K562 (cell line): ENCODE results near the gene KRTAP29-1. TPM values are rescaled to one million over a fixed set of nuclear protein-coding genes. Genes with fewer than 3 reads are reported as not detected.

Experiments used
- ATAC-seq: fragments of 200-7000 bp; cut with Tn5 transposase; 3 replicates; pipeline ENCODE4 v1.9.1; 2020; ENCODE audit warnings: moderate library complexity
- BruUV-seq: library from RNA; stranded (reverse); fragments of 400-500 nt; replicated peaks from 2 replicates; lab custom pipeline; 2021; lab: Mats Ljungman, UMichigan
- CTCF ChIA-PET: fragments of 300-600 bp; formaldehyde crosslinking; extraction: SDS; loops from one replicate; lab custom pipeline; 2021; ENCODE audit warnings: low intra/inter-chr PET ratio; lab: Yijun Ruan, JAX
- POLR2A ChIA-PET: fragments of 300-600, 350-650 bp; sonication (Branson Sonifier 250); formaldehyde crosslinking; extraction: SDS; loops from one replicate; lab custom pipeline; 2021; ENCODE audit warnings: antibody characterized with exemption, inconsistent platforms; lab: Yijun Ruan, JAX
- DNase-seq, 4 experiments: peaks; one replicate each; pipeline versions ENCODE4 v3.0.0 to v3.0.0-alpha.2; 2011 to 2018; ENCODE audit warnings: low spot score in 3 of 4, mixed read lengths in 3 of 4; ENCODE audit errors: extremely low read depth in 1 of 4
- FAIRE-seq: peaks from 2 replicates; lab custom pipeline; 2011; peaks lifted over from hg19 to GRCh38; lab: Jason Lieb, UNC
- H2AFZ ChIP-seq: 2 replicates; pipeline ENCODE4 v1.6.0; 2011; ENCODE audit warnings: low read depth, low read length, control low read depth, inconsistent platforms
- H3K27ac ChIP-seq: fragments of 200-600 bp; 3 replicates; pipeline ENCODE4 v1.8.0; 2011; ENCODE audit warnings: low read depth, mild to moderate bottlenecking, control low read depth, inconsistent platforms, low read length, moderate library complexity, mixed read lengths; ENCODE audit errors: extremely low read depth
- H3K27me3 ChIP-seq, 2 experiments: fragments of 300-600 bp in 1 of 2; 2 replicates in 1 of 2; 3 replicates in 1 of 2; pipeline versions ENCODE4 v1.6.0 to v1.8.0; 2011; ENCODE audit warnings: inconsistent platforms in 2 of 2, low read length in 2 of 2, mild to moderate bottlenecking in 1 of 2, mixed read lengths in 1 of 2, moderate library complexity in 1 of 2; ENCODE audit not compliant: control insufficient read depth in 2 of 2, insufficient read depth in 2 of 2
- H3K36me3 ChIP-seq: fragments of 300-600 bp; 3 replicates; pipeline ENCODE4 v1.8.0; 2011; ENCODE audit warnings: mild to moderate bottlenecking, low read length, inconsistent platforms; ENCODE audit not compliant: control insufficient read depth, insufficient read depth
- H3K4me1 ChIP-seq, 2 experiments: fragments of 200-600 bp in 1 of 2; replicated peaks in 1 of 2; 2 replicates in 1 of 2; 3 replicates in 1 of 2; pipeline versions ENCODE4 v1.5.1 to v1.8.0; 2011; ENCODE audit warnings: inconsistent platforms in 2 of 2, low read length in 2 of 2, mild to moderate bottlenecking in 1 of 2, mixed read lengths in 1 of 2, moderate library complexity in 1 of 2; ENCODE audit not compliant: control insufficient read depth in 2 of 2, insufficient read depth in 2 of 2
- H3K4me2 ChIP-seq: 2 replicates; pipeline ENCODE4 v1.6.1; 2011; ENCODE audit warnings: low read length, control low read depth, inconsistent platforms, mixed read lengths; ENCODE audit not compliant: insufficient read depth
- H3K4me3 ChIP-seq: fragments of 200-600 bp; sonication (generic), shearing (Covaris generic); 2 replicates; pipeline ENCODE4 v1.5.1; 2016; ENCODE audit warnings: control low read depth, inconsistent platforms
- H3K79me2 ChIP-seq: fragments of 200-600 bp; 3 replicates; pipeline ENCODE4 v1.8.0; 2011; ENCODE audit warnings: low read length, inconsistent platforms; ENCODE audit not compliant: control insufficient read depth, insufficient read depth
- H3K9ac ChIP-seq, 2 experiments: 2 replicates each; pipeline versions ENCODE4 v1.6.0 to v1.6.1; 2011; ENCODE audit warnings: low read depth in 2 of 2, low read length in 2 of 2, control low read depth in 1 of 2, inconsistent platforms in 1 of 2, mild to moderate bottlenecking in 1 of 2, mixed read lengths in 1 of 2; ENCODE audit not compliant: insufficient read depth in 1 of 2
- H3K9me1 ChIP-seq: one replicate; pipeline ENCODE4 v1.6.0; 2011; ENCODE audit warnings: inconsistent platforms, mild to moderate bottlenecking, low read length, moderate library complexity; ENCODE audit not compliant: control insufficient read depth, insufficient read depth
- H3K9me3 ChIP-seq: replicated peaks from 2 replicates; pipeline ENCODE4 v1.5.1; 2011; ENCODE audit warnings: low read depth, low read length, inconsistent platforms; ENCODE audit not compliant: control insufficient read depth, insufficient read depth
- H4K20me1 ChIP-seq: replicated peaks from 2 replicates; pipeline ENCODE4 v1.6.1; 2011; ENCODE audit warnings: low read length, inconsistent platforms, mixed read lengths; ENCODE audit not compliant: control insufficient read depth, insufficient read depth
- EHMT2 ChIP-seq: fragments of 450-650 bp; IDR thresholded peaks from 2 replicates; pipeline ENCODE4 v1.6.1; 2018; ENCODE audit warnings: antibody characterized with exemption
- HNRNPLL ChIP-seq: fragments of 200-400 bp; formaldehyde crosslinking; IDR thresholded peaks from 2 replicates; pipeline ENCODE4 v1.6.1; 2017; ENCODE audit warnings: low read length, low read depth, mild to moderate bottlenecking; ENCODE audit not compliant: poor library complexity, severe bottlenecking
- NELFE ChIP-seq: IDR thresholded peaks from 2 replicates; pipeline ENCODE4 v1.6.1; 2011; ENCODE audit warnings: mild to moderate bottlenecking; ENCODE audit not compliant: insufficient read depth, insufficient read length
- PHB2 ChIP-seq: fragments of 450-650 bp; IDR thresholded peaks from 2 replicates; pipeline ENCODE4 v1.6.1; 2017; ENCODE audit warnings: low read depth
- PRMT5 ChIP-seq: sonication (generic); formaldehyde crosslinking; IDR thresholded peaks from 2 replicates; pipeline ENCODE4 v1.5.0; 2020; ENCODE audit warnings: missing genetic modification reagents
- RBFOX2 ChIP-seq: fragments of 200-400 bp; formaldehyde crosslinking; IDR thresholded peaks from 2 replicates; pipeline ENCODE4 v1.6.1; 2017; ENCODE audit warnings: low read depth, mild to moderate bottlenecking, low read length, moderate library complexity
- U2AF1 ChIP-seq: fragments of 200-400 bp; formaldehyde crosslinking; optimal IDR thresholded peaks from 2 replicates; pipeline ENCODE3; 2017; ENCODE audit warnings: mild to moderate bottlenecking, low read depth, low read length, moderate library complexity
- ZBED1 ChIP-seq: IDR thresholded peaks from 2 replicates; pipeline ENCODE4 v1.6.1; 2014
- ZNF12 ChIP-seq: sonication (generic); formaldehyde crosslinking; IDR thresholded peaks from 2 replicates; pipeline ENCODE4 v1.4.0; 2020; ENCODE audit warnings: mild to moderate bottlenecking, missing genetic modification reagents
- ZNF395 ChIP-seq: fragments of 200-800 bp; sonication (Bioruptor generic); IDR thresholded peaks from 2 replicates; pipeline ENCODE4 v1.6.1; 2017; ENCODE audit warnings: missing genetic modification characterization, missing compliant biosample characterization
- WGBS: fragments of 100-300 bp; shearing (Covaris generic); methylation state at CpG from one replicate; pipeline ENCODE4 v1.1.6; 2016; ENCODE audit warnings: low coverage, mixed read lengths; ENCODE audit not compliant: insufficient coverage; ENCODE audit errors: missing lambda C conversion rate; 5-methylcytosine and 5-hydroxymethylcytosine counted together
- in situ Hi-C: fragments of 300-500 bp; cut with MboI; formaldehyde crosslinking; loops from 4 replicates; pipeline ENCODE4 v1.15.0; 2018; ENCODE audit warnings: inconsistent platforms, mixed read lengths
- intact Hi-C: fragments of 100-400 bp; cut with micrococcal nuclease; formaldehyde crosslinking; loops from 2 replicates; pipeline ENCODE4 v1.14.2; 2022
- polyA plus RNA-seq, 8 experiments: library from polyadenylated mRNA; depleted of rRNA in 4 of 8; stranded (reverse) in 5 of 8; unstranded in 3 of 8; fragments of >200 nt; fragmentation: Nextera tagmentation in 2 of 8; fragmentation: Illumina TruSeq in 1 of 8; extraction: Ambion mirVana in 2 of 8; extraction: Trizol in 1 of 8; gene quantifications; 2 replicates each; pipeline versions ENCODE4 v1.2.1 to v1.2.3, GENCODE V29; 2011 to 2014; ENCODE audit warnings: inconsistent platforms in 1 of 8, missing spikeins in 1 of 8
- total RNA-seq, 7 experiments: library from RNA; depleted of rRNA in 6 of 7; stranded (reverse); fragments of >200 nt in 6 of 7; fragmentation: Illumina TruSeq in 2 of 7; extraction: Trizol in 2 of 7; gene quantifications; 2 replicates each; pipeline versions ENCODE4 v1.2.1 to v1.2.3, GENCODE V29; 2011 to 2021; ENCODE audit warnings: low replicate concordance in 1 of 7

KRTAP29-1 gene
- total and polyA plus RNA-seq, 9 of the 15 experiments (the other 6 are each of a cell fraction or from before 2014, with no cell fraction given): not detected

- no peak for TF ChIP-seq ZNF395
- TF ChIP-seq ZBED1: no peak
Measured at GRCh38 chr17:41329279-41329948, 26.8 kb upstream of the KRTAP29-1 start (continued).

GRCh38 chr17:41328207-41328606 is 25.6 kb upstream of the KRTAP29-1 start:
- no peaks in the 10 kb centered on the region for H3K9me1 ChIP-seq
- CTCF ChIA-PET: no interaction called here
- ATAC-seq (no peak), FAIRE-seq (no peak), DNase-seq (no peak)
- TF ChIP-seq PRMT5: no peak
- no peak for TF ChIP-seq RBFOX2
- TF ChIP-seq NELFE: no peak
- no peak for TF ChIP-seq EHMT2
- TF ChIP-seq HNRNPLL: no peak
- TF ChIP-seq U2AF1: no peak
- no peak for TF ChIP-seq PHB2
- TF ChIP-seq ZNF12: no peak
- H3K9me3 ChIP-seq: no peaks in the 10 kb centered on the region
- no TSS peak for BruUV-seq
- intact Hi-C loops (loop anchor here (5.0 kb wide), 1 partner anchor 421 kb away; no protein-coding TSS in a partner anchor), in situ Hi-C loops (no loop called here)
- H3K27me3 ChIP-seq: peaks cover 0 to 9% of the 10 kb centered on the region in 2 experiments; a peak in 1 of 5 replicates
- no peak overlapping the region for H2AFZ ChIP-seq
- H3K27ac ChIP-seq: no peak overlapping the region
- no peak overlapping the region for H3K4me3 ChIP-seq
- no peaks in the 10 kb centered on the region for H3K4me1 ChIP-seq
- H3K79me2 ChIP-seq: no peaks in the 10 kb centered on the region
- POLR2A ChIA-PET: interaction anchor here (0.6 kb wide), 1 partner anchor 182 kb away, joined by 3 read pairs; no protein-coding TSS in a partner anchor
- WGBS: 3% methylated on average over 7 of the region's 7 CpGs
- no peaks in the 10 kb centered on the region for H3K36me3 ChIP-seq
- no peak overlapping the region for H3K9ac ChIP-seq
- H4K20me1 ChIP-seq: no peaks in the 10 kb centered on the region; the same call in 1 of the 2 replicates
- H3K4me2 ChIP-seq: no peak overlapping the region
